GM12872 (cell line): ENCODE results near the gene HECA.

Experiments used
- TF ChIP-seq, protein P1 (sequence below): IDR thresholded peaks from 3 replicates; pipeline ENCODE4 v1.5.1; 2011; ENCODE audit warnings: low read depth, mild to moderate bottlenecking, low read length, moderate library complexity; ENCODE audit not compliant: insufficient read depth

HECA gene

DNA sequence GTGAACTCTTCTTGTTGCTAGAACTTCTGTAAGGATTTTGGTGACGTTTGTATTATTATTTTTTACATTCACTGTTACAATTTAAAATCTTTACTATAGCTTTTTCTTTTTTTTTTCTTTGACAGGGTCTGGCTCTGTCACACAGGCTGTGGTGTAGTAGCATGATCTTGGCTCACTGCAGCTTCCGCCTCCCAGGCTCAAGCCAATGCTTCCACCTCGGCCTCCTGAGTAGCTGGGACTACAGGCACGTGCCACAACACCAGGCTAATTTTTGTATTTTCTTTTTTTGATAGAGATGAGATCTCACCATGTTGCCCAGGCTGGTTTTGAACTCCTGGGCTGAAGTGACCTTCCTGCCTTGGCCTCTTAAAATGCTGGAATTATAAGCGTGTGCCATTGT, 21.2 kb downstream of the HECA start:
- TF ChIP-seq, protein P1, sequence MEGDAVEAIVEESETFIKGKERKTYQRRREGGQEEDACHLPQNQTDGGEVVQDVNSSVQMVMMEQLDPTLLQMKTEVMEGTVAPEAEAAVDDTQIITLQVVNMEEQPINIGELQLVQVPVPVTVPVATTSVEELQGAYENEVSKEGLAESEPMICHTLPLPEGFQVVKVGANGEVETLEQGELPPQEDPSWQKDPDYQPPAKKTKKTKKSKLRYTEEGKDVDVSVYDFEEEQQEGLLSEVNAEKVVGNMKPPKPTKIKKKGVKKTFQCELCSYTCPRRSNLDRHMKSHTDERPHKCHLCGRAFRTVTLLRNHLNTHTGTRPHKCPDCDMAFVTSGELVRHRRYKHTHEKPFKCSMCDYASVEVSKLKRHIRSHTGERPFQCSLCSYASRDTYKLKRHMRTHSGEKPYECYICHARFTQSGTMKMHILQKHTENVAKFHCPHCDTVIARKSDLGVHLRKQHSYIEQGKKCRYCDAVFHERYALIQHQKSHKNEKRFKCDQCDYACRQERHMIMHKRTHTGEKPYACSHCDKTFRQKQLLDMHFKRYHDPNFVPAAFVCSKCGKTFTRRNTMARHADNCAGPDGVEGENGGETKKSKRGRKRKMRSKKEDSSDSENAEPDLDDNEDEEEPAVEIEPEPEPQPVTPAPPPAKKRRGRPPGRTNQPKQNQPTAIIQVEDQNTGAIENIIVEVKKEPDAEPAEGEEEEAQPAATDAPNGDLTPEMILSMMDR = no peak

DNA sequence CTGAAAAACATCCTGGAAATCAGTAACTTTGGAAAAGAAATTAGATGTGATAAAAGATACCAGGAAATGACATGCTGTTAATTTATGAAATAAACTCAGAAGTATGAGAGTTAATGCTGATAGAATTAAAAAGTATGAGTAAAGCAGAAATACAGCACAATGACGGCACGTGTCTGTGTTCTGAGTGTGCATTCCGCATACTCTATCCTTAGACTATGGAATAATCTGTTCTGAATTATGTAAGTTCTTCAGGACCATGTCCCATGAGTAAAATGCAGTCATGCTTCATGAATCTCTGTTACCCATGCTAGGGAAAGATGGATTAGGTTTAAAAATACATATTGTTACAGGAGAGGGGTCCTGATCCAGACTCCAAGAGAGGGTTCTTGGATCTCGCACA, 21.7 kb downstream of the HECA start:
- TF ChIP-seq, protein P1 = no peak

DNA sequence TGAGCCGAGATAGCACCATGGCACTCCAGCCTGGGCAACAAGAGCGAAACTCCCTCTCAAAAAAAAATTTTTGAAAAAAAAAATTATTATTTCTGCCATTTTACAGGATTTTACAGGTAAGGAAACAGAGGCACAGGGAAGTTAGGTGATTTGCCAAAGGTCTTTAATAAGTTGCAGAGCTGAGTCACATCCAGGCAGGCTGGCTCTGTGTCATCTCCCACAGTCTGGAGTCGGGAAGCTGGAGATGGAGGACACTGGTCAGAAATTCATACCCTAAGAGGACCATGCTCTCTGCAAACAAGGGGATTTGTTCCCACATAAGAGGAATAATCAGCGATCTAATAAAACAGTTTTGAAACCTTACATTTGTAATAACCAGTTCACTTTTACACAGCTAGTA, 24.1 kb downstream of the HECA start:
- TF ChIP-seq, protein P1 = no peak

DNA sequence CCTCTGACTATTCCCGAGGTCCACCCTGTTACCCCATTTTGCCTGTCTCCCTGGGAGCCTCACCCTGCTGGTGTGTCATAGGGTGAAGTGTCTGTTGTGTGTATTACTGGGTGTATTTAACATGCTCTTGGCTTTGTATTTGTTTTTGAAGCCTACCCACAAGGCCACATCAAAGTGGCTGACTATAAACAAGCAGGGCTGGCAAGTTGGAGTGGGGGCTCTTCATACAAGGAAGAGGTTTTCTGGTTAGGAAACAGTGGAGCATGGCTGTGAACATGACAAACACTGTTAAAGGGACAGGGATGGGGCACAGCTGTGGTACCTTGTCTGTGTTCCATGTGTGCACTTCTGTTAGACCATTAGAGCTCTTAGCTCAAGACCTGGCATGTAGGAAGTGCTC, 26.3 kb downstream of the HECA start:
- TF ChIP-seq, protein P1 = no peak

DNA sequence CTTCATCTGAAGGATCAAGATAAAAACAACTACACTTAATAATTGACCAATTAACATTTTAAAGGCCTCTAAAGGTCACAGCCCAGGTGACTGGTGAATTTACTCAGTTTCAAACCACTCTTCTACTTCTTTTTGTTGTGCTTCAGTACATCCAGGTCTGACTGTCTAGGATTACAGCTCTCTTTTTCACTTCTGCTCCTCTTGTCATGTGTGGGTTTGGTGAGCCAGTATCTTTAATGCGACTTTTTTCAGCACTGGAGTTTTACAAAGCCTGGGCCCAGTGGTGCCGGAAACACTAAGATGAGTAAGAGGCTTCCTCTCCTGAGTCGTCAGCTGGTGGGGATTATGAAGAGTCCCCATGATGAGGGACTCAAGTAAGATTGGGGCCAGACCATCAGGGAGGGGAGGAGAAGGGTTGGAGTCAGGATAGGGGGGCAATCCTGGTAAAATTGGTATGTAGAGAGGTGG, 27.0 kb downstream of the HECA start:
- TF ChIP-seq, protein P1 = no peak

DNA sequence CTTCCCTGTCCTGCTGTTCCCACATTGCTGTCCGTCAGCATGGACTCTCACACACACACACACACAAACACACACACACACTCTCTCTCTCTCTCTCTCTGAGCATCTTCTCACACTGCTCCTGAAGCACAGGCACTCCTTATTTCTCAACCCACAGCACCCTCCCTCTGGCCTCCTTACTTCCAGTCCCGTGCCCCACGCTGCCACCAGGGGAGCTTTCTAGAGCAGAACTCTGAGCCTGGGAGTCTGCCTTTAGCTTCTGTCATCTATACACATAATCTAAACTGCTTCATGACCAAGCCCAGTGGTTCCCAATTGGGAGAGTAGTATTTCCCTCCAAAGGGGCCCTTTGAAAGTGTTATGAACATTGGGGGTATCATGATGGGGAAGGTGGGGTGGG, 29.1 kb downstream of the HECA start:
- TF ChIP-seq, protein P1 = 0 out of 3 replicates have a peak, but pooled peaks have one; percentile 18

DNA sequence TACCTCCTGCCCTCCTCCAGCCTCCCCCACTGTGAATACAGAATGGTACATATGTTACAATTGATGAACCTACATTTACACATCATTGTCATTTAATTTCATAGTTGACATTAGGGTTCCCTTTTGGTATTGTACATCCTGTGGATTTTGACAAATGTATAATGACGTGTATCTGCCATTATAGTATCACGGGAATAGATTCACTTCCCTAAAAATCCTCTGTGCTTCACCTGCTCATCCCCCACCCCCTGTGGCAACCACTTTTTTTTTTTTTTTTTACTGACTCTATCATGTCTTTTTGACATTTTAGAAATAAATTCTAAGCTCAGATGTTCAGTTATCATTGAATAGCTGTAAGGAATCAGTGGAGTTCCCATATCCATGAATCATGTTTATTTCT, 30.4 kb downstream of the HECA start:
- TF ChIP-seq, protein P1 = no peak

DNA sequence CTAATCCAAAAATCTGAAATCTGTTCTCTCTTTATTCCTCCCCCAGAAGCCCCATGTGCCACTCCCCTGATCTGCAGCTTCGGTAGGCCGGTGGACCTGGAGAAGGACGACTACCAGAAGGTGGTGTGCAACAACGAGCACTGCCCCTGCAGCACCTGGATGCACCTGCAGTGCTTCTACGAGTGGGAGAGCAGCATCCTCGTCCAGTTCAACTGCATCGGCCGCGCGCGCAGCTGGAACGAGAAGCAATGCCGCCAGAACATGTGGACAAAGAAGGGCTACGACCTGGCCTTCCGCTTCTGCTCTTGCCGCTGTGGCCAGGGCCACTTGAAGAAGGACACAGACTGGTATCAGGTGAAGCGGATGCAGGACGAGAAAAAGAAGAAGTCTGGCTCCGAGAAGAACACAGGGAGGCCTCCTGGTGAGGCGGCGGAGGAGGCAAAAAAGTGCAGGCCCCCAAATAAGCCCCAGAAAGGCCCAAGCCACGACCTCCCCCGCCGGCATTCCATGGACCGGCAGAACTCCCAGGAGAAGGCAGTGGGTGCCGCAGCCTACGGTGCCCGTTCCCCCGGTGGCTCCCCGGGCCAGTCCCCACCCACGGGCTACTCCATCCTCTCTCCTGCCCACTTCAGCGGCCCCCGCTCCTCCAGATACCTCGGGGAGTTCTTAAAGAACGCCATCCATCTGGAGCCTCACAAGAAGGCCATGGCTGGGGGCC, 31.5 kb downstream of the HECA start:
- TF ChIP-seq, protein P1 = no peak
